DMS 273 (cell line): ENCODE data around the gene RALGPS1.

Experiments
- DNase-seq: peaks from one replicate; lab custom pipeline; 2025; ENCODE audit not compliant: unreplicated experiment; lab: John Stamatoyannopoulos, UW

The RALGPS1 gene

DNA sequence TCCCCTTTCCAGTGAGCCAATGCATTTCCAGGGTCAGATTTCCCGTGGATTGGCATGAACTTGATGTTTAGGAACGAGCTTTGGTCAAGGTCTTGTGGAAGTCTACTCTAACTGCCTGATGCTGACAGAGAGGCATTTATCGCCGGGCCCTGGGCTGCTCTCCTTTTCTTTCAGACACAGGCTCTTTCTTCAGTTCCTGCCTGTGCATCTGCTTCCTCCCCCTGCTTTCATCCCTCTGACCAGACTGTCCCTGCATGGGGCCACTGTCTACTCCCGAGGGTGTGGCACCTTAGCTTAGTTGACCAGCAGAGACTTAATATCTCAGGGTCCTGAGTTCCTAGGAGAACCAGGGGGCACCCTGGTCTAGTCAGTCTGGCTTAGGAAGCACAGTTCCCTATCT, 41.2 kb downstream of the RALGPS1 start:
- no peak for DNase-seq

- DNase-seq, result peak; percentile 39
Measured at GRCh38 chr9:126956917-126957686, 42.5 kb downstream of the RALGPS1 start.

- DNase-seq, result no peak
Measured at GRCh38 chr9:126957687-126958053, 43.1 kb downstream of the RALGPS1 start.

- no peak for DNase-seq
Measured at GRCh38 chr9:126959336-126959735, 44.8 kb downstream of the RALGPS1 start.

DNA sequence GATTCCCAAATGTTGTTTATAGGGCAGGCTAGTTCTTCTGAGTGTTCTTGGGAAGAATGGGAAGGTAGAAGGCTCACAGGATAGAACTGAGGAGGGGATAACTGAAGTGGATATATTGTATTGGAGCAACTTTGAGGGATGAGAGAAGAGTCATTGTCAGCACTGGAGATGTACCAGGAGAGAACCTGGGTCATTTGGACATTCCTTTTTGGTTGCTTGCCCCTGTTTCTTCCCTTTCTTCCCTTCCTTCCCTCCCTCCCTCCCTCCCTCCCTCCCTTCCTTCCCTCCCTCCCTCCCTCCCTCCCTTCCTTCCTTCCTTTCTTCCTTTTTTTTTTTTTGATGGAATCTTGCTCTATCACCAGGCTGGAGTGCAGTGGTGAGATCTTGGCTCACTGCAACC, 45.3 kb downstream of the RALGPS1 start:
- DNase-seq, result no peak

DNA sequence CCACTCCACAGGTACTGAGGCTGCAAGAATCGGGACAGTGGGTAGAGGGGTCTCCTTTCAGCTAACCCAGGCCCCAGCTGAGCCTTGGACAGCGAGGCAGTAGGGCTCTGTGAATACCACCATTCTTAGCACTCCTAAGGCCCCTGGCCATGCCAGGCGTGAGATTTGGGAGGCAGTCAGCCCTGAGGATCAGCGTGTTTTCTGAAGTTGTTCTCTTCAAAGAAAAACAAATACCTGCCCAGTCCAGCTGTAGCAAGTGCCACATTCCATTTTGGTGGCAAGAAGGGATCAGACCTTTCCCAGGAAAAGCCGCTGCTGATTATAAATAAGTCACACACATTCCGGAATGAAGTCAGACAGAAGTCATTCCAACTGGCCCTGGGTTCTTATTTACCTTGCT, 47.8 kb downstream of the RALGPS1 start:
- DNase-seq, result no peak

- DNase-seq, result no peak
Measured at GRCh38 chr9:126965077-126965476, 50.5 kb downstream of the RALGPS1 start.

DNA sequence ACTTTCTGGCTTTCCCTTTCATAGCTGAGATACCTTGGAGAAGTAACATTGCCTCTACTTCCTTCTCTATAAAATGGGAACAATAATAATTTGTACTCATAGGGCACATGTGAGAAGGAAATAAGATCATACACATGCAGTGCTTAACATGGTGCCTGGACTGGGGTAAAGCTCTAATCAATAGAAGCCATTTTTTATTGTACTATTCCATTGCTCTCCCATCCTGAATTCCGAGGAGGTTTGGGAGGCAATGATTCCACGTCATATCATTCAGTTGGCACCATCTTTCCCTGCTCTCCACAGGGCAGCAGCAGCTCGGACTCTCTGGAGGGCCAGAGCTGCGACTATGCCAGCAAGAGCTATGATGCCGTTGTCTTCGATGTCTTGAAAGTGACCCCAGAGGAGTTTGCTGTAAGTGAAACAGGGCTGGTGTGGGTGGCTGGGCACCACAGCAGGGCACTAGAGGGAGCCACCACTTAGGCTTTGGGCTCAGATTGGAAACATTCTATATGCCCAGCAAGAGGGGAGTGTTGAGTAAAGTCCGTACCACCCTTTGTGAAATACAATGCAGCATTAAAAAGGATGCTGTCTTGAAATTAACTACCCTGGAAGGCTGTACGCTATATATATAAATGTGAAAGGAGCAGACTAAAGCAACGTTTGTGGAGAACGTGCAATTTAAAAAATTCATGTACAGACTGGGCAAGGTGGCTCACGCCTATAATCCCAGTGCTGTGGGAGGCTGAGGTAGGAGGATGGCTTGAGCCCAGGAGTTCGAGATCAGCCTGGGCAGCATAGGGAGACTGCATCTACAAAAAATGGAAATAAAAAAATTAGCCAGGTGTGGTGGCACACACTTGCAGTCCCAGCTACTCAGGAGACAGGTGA, 51.2 kb downstream of the RALGPS1 start:
- DNase-seq, result peak; percentile 73

GRCh38 chr9:126971261-126971660, 56.7 kb downstream of the RALGPS1 start:
- no peak for DNase-seq

DNA sequence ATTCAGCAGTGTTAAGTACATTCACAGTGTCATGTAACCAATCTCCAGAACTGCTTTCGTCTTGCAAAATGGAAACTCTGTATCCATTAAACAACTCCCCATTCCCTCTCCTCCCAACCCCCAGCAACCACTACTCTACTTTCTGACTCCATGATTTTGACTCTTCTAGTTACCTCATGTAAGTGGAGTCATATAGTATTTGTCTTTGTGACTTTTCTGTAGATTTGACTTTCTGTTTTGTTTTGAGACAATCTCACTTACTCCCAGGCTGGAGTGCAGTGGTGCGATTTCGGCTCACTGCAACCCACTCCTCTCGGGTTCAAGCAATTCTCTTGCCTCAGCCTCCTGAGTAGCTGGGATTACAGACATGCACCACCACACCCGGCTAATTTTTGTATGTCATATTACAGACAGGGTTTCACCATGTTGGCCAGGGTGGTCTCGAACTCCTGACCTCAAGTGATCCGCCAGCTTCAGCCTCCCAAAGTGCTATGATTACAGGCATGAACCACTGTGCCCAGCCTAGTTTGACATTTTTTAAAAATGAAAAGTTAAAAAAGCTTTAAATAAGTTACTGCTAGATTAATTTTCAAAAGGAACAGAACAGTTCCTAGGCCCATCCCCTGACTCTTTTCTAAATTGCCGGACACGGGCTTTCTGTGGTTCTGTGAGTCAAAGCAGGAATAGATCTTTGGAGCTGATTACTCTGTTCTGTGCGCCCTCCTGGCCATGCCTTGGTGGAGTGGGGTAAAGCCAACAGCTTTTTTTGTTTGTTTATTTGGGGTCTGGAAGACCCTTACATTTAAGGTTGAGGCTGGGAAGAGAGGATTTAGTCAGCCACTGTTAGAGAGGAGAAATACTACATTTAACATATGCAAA, 59.3 kb downstream of the RALGPS1 start:
- DNase-seq, result no peak

DNA sequence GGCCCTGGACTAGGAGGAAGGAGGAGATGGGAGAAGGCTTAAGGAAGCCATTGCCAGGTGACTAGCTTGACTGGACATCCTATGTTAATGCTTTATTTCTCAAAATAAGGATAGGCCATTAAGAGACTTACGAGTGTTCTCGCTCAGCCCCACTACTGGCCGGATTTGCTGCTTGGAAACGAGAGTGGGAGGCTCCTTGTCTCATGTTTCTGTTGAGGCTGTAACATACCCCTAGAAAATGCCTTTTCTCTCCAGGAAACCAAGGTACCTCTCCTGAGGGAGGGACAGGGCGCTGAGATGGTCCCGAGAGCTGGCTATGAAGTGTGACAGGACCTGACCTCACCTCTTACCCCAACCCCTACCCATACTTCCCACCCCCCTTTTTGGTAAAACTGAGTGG, 60.0 kb downstream of the RALGPS1 start:
- no peak for DNase-seq

- DNase-seq, result no peak
Measured at GRCh38 chr9:126975327-126976220, 61.0 kb downstream of the RALGPS1 start.

- peak; percentile 11 for DNase-seq
Measured at GRCh38 chr9:126979461-126979860, 64.9 kb downstream of the RALGPS1 start.

GRCh38 chr9:126980231-126980630, 65.6 kb downstream of the RALGPS1 start:
- no peak for DNase-seq

DNA sequence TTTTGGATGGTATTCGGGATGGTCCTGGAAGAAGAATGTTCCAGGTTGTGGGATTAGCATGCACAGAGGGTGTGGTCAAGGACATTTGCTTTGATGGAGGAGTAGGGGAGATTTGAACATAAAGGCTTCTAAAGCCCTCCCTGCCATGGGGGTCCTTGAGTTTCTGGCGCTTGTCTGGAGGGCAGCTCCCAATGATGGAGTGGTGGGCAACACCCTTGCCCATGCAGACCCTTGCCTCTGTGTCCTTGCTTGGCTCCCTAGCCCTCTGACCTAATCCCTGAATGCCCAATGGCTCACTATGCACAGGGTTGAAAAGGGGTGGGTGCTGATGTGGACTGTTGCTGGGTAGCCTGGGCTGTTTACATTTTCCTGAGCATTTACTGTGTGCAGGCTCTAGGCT, 66.6 kb downstream of the RALGPS1 start:
- DNase-seq, result no peak

DNA sequence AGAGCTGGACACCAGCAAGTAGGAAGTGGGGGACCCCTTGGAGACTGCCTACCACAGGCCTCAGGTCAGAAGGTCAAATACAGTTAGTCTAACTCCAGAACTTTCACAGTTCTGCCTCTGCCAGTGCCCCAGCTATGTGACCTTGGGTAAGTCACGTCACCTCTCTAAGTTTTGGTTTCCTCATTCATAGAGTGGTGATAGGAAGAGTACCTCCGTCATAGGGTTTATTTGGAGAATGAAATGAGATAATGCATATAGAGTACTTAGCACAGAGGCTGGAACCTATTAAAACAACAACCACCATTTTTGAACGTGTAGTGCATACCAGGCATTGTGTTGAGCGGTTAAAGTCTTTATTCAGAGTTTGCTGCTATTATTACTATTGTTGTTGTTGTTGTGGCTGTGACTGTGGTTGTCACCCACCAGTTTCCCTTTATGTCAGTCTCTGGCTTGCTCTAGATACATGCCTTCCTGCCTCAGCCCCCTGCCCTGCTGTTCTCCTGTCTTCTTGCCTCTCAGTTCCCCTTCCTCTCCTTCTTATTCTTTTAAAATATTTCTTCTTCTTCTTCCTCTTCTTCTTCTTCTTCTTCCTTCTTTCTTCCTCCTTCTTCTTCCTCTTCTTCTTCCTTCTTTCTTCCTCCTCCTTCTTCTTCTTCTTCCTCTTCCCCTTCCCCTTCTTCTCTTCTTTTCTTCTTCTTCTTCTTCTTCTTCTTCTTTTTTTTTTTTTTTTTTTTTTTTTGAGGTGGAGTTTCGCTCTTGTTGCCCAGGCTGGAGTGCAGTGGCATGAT, 67.8 kb downstream of the RALGPS1 start:
- DNase-seq, result no peak

DNA sequence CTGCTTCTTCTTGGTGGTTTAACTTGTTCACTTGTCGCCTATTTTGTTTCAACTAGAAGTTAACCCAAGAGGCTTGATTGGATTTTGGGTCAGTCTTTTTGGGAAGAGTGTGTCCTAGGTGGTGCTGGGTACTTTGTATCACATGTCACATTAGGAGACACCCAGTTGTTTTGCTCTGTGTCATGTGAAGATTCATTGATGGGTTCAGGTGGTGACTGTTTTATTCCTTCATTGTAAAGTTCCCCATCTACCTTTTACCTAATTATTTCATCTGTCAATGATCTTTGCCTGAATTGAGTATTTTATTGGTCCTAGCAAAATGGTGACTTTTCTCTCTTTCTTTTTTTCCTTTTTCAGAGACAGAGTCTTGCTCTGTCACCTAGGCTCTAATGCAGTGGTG, 69.2 kb downstream of the RALGPS1 start:
- DNase-seq, result no peak

DNA sequence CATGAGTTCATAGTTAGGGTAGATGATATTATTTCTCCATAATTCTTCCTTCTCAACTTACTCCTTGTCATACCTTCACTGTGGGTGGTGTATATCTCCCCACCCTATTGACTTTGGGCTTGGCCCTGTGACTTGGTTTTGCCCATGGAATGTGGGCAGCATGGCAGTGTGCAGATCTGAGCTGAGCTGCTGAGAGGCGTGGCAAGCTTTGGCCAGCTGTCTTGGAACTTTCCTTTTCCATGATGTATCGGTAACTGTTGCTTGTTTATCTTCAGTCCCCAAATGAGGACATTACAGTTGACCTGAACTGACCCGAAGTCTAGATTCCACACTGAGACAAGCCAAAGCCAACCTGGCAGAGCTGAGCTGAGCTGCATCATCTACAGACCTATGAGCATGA, 70.4 kb downstream of the RALGPS1 start:
- DNase-seq, result peak; percentile 43

- peak; percentile 76 for DNase-seq
Measured at GRCh38 chr9:126985870-126986498, 71.4 kb downstream of the RALGPS1 start.
